Vagina (tissue), 2 donors: ENCODE results near the gene PTGER2. TPM values are rescaled to one million over a fixed set of nuclear protein-coding genes. Genes with fewer than 3 reads are reported as not detected.

Source experiments
- DNase-seq, 2 donors: peaks; one replicate each; pipeline ENCODE4 v3.0.0-alpha.2; 2017; ENCODE audit errors: extremely low spot score in 2 of 2
- H3K27ac ChIP-seq: fragments of 200-600 bp; sonication (generic); one replicate; pipeline ENCODE4 v1.5.1; 2019
- H3K27me3 ChIP-seq: fragments of 200-600 bp; sonication (generic); one replicate; pipeline ENCODE4 v1.5.1; 2019
- H3K36me3 ChIP-seq, 2 donors: fragments of 200-600 bp; sonication (generic); one replicate each; pipeline ENCODE4 v1.5.1; 2017 to 2019
- H3K4me1 ChIP-seq: fragments of 200-600 bp; sonication (generic); one replicate; pipeline ENCODE4 v1.5.1; 2019
- H3K4me3 ChIP-seq, 2 donors: fragments of 200-600 bp; sonication (generic); 1 replicate in 1 of 2; 2 replicates in 1 of 2; pipeline ENCODE4 v1.5.1; 2016 to 2019
- H3K9me3 ChIP-seq: fragments of 200-600 bp; sonication (generic); one replicate; pipeline ENCODE4 v1.5.1; 2019
- POLR2A ChIP-seq, 2 donors: fragments of 450-650 bp; IDR thresholded peaks; one replicate each; pipeline ENCODE4 v1.6.1; 2017; ENCODE audit warnings: antibody characterized with exemption in 2 of 2, mild to moderate bottlenecking in 2 of 2, moderate library complexity in 2 of 2
- POLR2AphosphoS5 ChIP-seq, 2 donors: sonication (generic); formaldehyde crosslinking; IDR thresholded peaks; one replicate each; pipeline ENCODE4 v1.9.0; 2017; ENCODE audit warnings: antibody characterized with exemption in 2 of 2, mild to moderate bottlenecking in 2 of 2, low read depth in 1 of 2; ENCODE audit not compliant: insufficient read depth in 1 of 2
- intact Hi-C: fragments of 100-400 bp; cut with DNase I; formaldehyde crosslinking; loops from one replicate; pipeline ENCODE4 v1.15.1; 2023
- total RNA-seq: library from RNA; depleted of rRNA; stranded (reverse); fragments of >200 nt; gene quantifications from one replicate; pipeline ENCODE4 v1.2.3, GENCODE V29; 2016
- TF ChIP-seq, protein P1 (sequence below), 3 experiments: fragments of 450-650 bp in 2 of 3; fragments of 200-600 bp in 1 of 3; sonication (generic) in 1 of 3; IDR thresholded peaks; one replicate each; pipeline ENCODE4 v1.5.1; 2017 to 2019; ENCODE audit warnings: antibody characterized with exemption in 3 of 3, mild to moderate bottlenecking in 2 of 3, moderate library complexity in 2 of 3

The PTGER2 gene
- total RNA-seq, 1 donor from 2014 or later, result 10.3 TPM

DNA sequence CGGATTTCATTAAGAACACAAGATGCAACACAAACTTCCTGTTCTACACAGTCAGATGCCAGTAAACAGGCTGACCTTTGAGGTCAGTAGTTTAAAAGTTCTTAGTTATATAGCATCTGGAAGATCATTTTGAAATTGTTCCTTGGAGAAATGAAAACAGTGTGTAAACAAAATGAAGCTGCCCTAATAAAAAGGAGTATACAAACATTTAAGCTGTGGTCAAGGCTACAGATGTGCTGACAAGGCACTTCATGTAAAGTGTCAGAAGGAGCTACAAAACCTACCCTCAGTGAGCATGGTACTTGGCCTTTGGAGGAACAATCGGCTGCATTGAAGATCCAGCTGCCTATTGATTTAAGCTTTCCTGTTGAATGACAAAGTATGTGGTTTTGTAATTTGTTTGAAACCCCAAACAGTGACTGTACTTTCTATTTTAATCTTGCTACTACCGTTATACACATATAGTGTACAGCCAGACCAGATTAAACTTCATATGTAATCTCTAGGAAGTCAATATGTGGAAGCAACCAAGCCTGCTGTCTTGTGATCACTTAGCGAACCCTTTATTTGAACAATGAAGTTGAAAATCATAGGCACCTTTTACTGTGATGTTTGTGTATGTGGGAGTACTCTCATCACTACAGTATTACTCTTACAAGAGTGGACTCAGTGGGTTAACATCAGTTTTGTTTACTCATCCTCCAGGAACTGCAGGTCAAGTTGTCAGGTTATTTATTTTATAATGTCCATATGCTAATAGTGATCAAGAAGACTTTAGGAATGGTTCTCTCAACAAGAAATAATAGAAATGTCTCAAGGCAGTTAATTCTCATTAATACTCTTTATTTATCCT is 13.5 kb downstream of the PTGER2 start:
- no peaks in the 10 kb centered on the region for H3K36me3 ChIP-seq

DNA sequence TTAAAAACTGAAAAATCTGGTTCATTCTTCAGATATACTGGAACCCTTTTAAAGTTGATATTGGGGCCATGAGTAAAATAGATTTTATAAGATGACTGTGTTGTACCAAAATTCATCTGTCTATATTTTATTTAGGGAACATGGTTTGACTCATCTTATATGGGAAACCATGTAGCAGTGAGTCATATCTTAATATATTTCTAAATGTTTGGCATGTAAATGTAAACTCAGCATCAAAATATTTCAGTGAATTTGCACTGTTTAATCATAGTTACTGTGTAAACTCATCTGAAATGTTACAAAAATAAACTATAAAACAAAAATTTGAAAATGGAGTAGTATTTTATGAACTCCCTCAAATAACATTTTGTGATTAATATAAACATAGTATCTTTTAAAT is 14.2 kb downstream of the PTGER2 start:
- Histone ChIP-seq H3K9me3 (no peaks in the 10 kb centered on the region), H3K4me3 (no peak overlapping the region), H3K27me3 (no peaks in the 10 kb centered on the region), H3K36me3 (no peaks in the 10 kb centered on the region), H3K27ac (no peak overlapping the region), H3K4me1 (no peaks in the 10 kb centered on the region)
- intact Hi-C loops, result no loop called here
- no peak for DNase-seq
- TF ChIP-seq POLR2AphosphoS5 (IDR thresholded peaks at IDR 0.05; ENCODE audit: insufficient read depth in 1 of 2, low read depth in 1 of 2), result no peak
- no peak for TF ChIP-seq POLR2A (IDR thresholded peaks at IDR 0.05)
- TF ChIP-seq, protein P1, sequence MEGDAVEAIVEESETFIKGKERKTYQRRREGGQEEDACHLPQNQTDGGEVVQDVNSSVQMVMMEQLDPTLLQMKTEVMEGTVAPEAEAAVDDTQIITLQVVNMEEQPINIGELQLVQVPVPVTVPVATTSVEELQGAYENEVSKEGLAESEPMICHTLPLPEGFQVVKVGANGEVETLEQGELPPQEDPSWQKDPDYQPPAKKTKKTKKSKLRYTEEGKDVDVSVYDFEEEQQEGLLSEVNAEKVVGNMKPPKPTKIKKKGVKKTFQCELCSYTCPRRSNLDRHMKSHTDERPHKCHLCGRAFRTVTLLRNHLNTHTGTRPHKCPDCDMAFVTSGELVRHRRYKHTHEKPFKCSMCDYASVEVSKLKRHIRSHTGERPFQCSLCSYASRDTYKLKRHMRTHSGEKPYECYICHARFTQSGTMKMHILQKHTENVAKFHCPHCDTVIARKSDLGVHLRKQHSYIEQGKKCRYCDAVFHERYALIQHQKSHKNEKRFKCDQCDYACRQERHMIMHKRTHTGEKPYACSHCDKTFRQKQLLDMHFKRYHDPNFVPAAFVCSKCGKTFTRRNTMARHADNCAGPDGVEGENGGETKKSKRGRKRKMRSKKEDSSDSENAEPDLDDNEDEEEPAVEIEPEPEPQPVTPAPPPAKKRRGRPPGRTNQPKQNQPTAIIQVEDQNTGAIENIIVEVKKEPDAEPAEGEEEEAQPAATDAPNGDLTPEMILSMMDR (IDR thresholded peaks at IDR 0.05), result no peak

More for the DNA sequence above, 13.5 kb downstream of the PTGER2 start:
- Histone ChIP-seq H3K9me3 (no peaks in the 10 kb centered on the region), H3K4me3 (no peak overlapping the region), H3K4me1 (no peaks in the 10 kb centered on the region), H3K27ac (no peak overlapping the region), H3K27me3 (no peaks in the 10 kb centered on the region)
- DNase-seq, result no peak
- intact Hi-C loops, result no loop called here
- no peak for TF ChIP-seq POLR2A (IDR thresholded peaks at IDR 0.05)
- TF ChIP-seq POLR2AphosphoS5 (IDR thresholded peaks at IDR 0.05; ENCODE audit: insufficient read depth in 1 of 2, low read depth in 1 of 2), result no peak
- TF ChIP-seq, protein P1 (IDR thresholded peaks at IDR 0.05), result no peak

DNA sequence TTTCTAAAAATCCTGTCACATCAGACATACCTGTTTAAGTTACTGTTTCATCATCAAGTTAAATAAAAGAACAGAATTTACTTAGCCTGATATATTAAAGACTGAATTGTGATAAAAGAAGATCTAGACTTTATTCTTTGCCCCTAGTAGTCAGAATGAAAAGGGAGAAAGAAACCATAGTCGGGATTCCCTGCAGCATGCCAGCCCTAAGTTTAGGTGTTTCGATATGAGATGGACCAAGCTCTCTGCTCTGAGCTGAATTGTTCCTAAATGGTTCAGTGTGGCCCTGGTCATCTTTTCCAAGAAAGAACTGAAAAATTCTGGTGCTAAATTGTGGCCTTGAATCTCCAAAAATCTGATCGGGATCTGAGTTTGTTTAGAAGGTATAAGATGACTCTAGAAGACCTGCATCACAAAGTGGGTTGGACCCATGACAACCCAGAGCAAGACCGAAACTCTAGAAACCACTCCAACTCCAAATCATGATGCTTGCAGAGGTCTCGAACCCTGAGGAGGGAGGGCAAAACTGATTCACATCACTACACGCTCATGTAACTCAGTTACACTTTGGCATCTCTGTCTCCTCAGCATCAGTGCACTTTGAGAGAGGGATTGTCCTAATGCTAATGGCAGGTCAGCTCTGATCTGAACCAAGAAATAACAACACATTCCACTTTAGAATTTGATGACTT is 15.7 kb downstream of the PTGER2 start:
- H3K4me1 ChIP-seq, result no peaks in the 10 kb centered on the region
- H3K27me3 ChIP-seq, result no peaks in the 10 kb centered on the region
- H3K4me3 ChIP-seq, result no peak overlapping the region
- no peak for DNase-seq
- no peaks in the 10 kb centered on the region for H3K9me3 ChIP-seq
- intact Hi-C loops, result no loop called here
- H3K36me3 ChIP-seq, result no peaks in the 10 kb centered on the region
- no peak overlapping the region for H3K27ac ChIP-seq
- TF ChIP-seq, protein P1 (IDR thresholded peaks at IDR 0.05), result no peak
- no peak for TF ChIP-seq POLR2AphosphoS5 (IDR thresholded peaks at IDR 0.05; ENCODE audit: insufficient read depth in 1 of 2, low read depth in 1 of 2)
- TF ChIP-seq POLR2A (IDR thresholded peaks at IDR 0.05), result no peak

DNA sequence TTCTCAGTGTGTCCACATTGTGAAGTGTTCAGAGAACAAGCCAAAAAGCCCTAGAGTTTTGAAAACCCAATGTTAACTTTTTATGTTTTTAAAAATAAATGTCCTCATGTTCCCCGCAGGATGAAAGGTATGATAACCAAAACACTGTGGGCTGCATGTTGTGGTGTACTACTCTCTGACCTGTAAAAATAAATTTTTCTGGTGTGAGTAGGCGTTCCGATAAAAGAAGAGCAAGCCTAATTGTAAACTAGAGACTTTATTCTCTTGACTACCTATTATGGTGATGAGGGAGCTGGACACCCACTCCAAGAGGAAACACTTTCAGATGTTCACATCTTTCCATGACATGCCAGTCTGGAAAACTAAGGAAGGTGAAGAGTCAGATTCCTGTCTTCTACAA is 18.2 kb downstream of the PTGER2 start:
- intact Hi-C loops, result no loop called here
- Histone ChIP-seq H3K27me3 (no peaks in the 10 kb centered on the region), H3K36me3 (no peaks in the 10 kb centered on the region), H3K4me1 (no peaks in the 10 kb centered on the region), H3K9me3 (no peaks in the 10 kb centered on the region), H3K27ac (no peak overlapping the region), H3K4me3 (no peak overlapping the region)
- TF ChIP-seq POLR2AphosphoS5 (IDR thresholded peaks at IDR 0.05; ENCODE audit: insufficient read depth in 1 of 2, low read depth in 1 of 2) (no peak), POLR2A (IDR thresholded peaks at IDR 0.05) (no peak)
- TF ChIP-seq, protein P1 (IDR thresholded peaks at IDR 0.05), result no peak
- no peak for DNase-seq

DNA sequence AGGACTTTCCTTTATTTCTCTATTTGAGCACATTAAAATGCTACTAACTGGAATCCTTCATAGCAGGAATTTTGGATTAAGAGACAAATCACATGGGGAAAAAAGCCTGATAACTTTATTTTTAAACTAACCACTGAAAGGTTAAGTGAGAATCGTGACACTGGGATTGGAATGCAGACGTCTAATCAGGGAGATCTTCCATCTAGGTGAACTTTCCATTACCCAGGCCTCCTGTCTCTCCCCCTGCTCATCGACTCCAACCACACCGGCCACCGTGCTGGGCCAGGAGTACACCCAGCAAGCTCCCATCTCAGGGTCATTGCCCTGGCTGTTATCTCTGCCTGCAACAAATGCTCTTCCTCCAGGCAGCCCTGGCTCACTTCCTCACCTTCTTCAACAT is 19.0 kb downstream of the PTGER2 start:
- H3K36me3 ChIP-seq, result no peaks in the 10 kb centered on the region
- DNase-seq, result no peak
- no peaks in the 10 kb centered on the region for H3K27me3 ChIP-seq
- intact Hi-C loops, result no loop called here
- H3K9me3 ChIP-seq, result no peaks in the 10 kb centered on the region
- TF ChIP-seq POLR2A (IDR thresholded peaks at IDR 0.05) (no peak), POLR2AphosphoS5 (IDR thresholded peaks at IDR 0.05; ENCODE audit: insufficient read depth in 1 of 2, low read depth in 1 of 2) (no peak)
- TF ChIP-seq, protein P1 (IDR thresholded peaks at IDR 0.05), result no peak
- H3K4me1 ChIP-seq, result no peaks in the 10 kb centered on the region
- no peak overlapping the region for H3K27ac ChIP-seq
- H3K4me3 ChIP-seq, result no peak overlapping the region
